Ectodermal cell (in vitro differentiated cells): ENCODE measurements around the gene KRTAP5-8.
"Not testable (repeated sequence)": the region's sequence is repeated elsewhere in the genome, so short reads cannot be mapped to it uniquely, and the experiment has no call there.

ENCODE experiments used
- H3K27ac ChIP-seq: 2 replicates; pipeline ENCODE4 v1.7.0; 2013; ENCODE audit warnings: mild to moderate bottlenecking, low read depth, low read length; ENCODE audit not compliant: insufficient read depth, poor library complexity, severe bottlenecking
- H3K27me3 ChIP-seq: 2 replicates; pipeline ENCODE4 v1.7.0; 2013; ENCODE audit warnings: mild to moderate bottlenecking, low read length; ENCODE audit not compliant: insufficient read depth, control insufficient read depth, poor library complexity, severe bottlenecking
- H3K36me3 ChIP-seq: one replicate; pipeline ENCODE4 v1.7.0; 2013; ENCODE audit warnings: low read length; ENCODE audit not compliant: control insufficient read depth, insufficient read depth
- H3K4me1 ChIP-seq: one replicate; pipeline ENCODE4 v1.7.0; 2013; ENCODE audit warnings: low read length; ENCODE audit not compliant: control insufficient read depth, insufficient read depth
- H3K4me3 ChIP-seq: 2 replicates; pipeline ENCODE4 v1.7.0; 2013; ENCODE audit warnings: low read depth, low read length, control low read depth; ENCODE audit not compliant: insufficient read depth
- H3K9me3 ChIP-seq: 2 replicates; pipeline ENCODE4 v1.7.0; 2013; ENCODE audit warnings: mild to moderate bottlenecking, low read length, moderate library complexity; ENCODE audit not compliant: control insufficient read depth
- WGBS, 2 experiments: methylation state at CpG; one replicate each; pipeline ENCODE4 v1.1.7; 2013; ENCODE audit warnings: missing lambda C conversion rate in 2 of 2; 5-methylcytosine and 5-hydroxymethylcytosine counted together

The KRTAP5-8 gene

DNA sequence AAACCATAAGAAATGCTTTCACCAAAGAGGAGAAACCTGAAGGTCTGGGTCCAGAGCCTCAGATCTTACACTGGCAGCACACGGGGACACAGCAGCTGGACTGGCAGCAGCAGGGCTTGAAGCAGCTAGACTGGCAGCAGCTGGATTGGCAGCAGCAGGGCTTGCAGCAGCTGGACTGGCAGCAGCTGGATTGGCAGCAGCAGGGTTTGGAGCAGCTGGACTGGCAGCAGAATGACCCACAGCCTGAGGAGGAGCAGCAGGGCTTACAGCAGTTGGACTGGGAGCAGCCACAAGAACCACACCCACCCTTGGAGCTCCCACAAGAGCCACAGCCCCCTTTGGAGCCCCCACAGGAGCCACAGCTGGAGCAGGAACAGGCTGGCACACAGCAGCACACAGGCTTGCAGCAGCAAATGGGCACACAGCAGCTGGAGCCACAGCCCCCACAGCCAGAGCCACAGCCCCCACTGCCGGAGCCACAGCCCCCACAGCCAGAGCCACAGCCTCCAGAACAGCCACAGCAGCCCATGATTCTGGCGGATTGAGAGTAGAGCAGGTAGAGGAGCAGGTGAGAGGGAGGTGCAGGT, 44.6 kb downstream of the KRTAP5-8 start, which contains the start of gene KRTAP5-11:
TSS of gene KRTAP5-11 (minus strand) at position 567 of the 587 bp plus-strand sequence. CDS start at position 529, 38 bp downstream.
- Histone ChIP-seq H3K4me3 (no peak within 1 kb of the TSS), H3K9me3 (no peaks in the 10 kb centered on the region), H3K4me1 (no peaks in the 10 kb centered on the region), H3K27ac (no peak within 1 kb of the TSS), H3K36me3 (no peaks in the 10 kb centered on the region), H3K27me3 (no peaks in the 10 kb centered on the region)
- 88 to 94% methylated on average over 3 of the region's 3 CpGs for WGBS, 2 experiments

GRCh38 chr11:71582969-71583368, 45.1 kb downstream of the KRTAP5-8 start:
- H3K36me3 ChIP-seq, H3K27ac ChIP-seq, H3K27me3 ChIP-seq, H3K9me3 ChIP-seq, H3K4me3 ChIP-seq, H3K4me1 ChIP-seq: not testable (repeated sequence)
- WGBS, 2 experiments: 92 to 98% methylated on average over 2 of the region's 2 CpGs

- not testable (repeated sequence) for H3K9me3 ChIP-seq, H3K27me3 ChIP-seq, H3K36me3 ChIP-seq, H3K4me1 ChIP-seq, H3K27ac ChIP-seq, H3K4me3 ChIP-seq
- 97% methylated on average over 2 of the region's 5 CpGs for WGBS, 2 experiments
Measured at GRCh38 chr11:71585673-71586072, 47.8 kb downstream of the KRTAP5-8 start.

GRCh38 chr11:71588314-71588713, 50.5 kb downstream of the KRTAP5-8 start:
- H3K27ac ChIP-seq: peak overlapping the region; percentile 26
- not testable (repeated sequence) for H3K9me3 ChIP-seq, H3K4me3 ChIP-seq, H3K27me3 ChIP-seq, H3K4me1 ChIP-seq, H3K36me3 ChIP-seq
- 63 to 66% methylated on average over 4 of the region's 4 CpGs for WGBS, 2 experiments
